SH-SY5Y (cell line): ENCODE results near the gene LRP4.

ENCODE experiments used
- GATA2 ChIP-seq: IDR thresholded peaks from 2 replicates; pipeline ENCODE4 v1.6.1; 2011; ENCODE audit warnings: mild to moderate bottlenecking, low read depth, low read length
- GATA3 ChIP-seq: IDR thresholded peaks from 2 replicates; pipeline ENCODE4 v1.6.1; 2011; ENCODE audit warnings: low read depth, mild to moderate bottlenecking, low read length, moderate library complexity

LRP4 gene

GRCh38 chr11:46944356-46945075 is 26.2 kb upstream of the LRP4 start:
- no peak for TF ChIP-seq GATA3
- no peak for TF ChIP-seq GATA2

DNA sequence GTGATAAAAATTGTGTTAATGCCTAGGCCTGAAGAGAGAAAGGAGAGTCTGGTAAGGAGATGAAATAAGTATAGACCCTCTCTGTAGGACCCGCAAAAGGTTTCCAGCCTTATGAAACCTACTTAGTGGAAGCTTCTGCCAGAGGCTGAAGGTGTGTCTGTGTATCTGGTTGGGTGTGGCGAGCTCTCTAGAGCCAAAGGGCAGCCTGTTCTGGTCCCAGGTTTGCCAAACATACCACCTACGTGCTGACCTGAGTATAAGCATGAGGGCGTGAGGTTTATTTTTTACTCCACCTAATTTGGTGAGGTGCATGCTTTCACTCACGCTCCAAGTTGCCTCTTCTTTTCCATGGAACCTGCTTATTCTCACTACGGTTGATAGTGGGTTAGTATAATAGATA is 23.8 kb upstream of the LRP4 start:
- TF ChIP-seq GATA3 (no peak), GATA2 (no peak)

GRCh38 chr11:46936138-46937110 is 18.1 kb upstream of the LRP4 start, which contains the start of gene CSTPP1:
TSS of gene CSTPP1 (plus strand) at chr11:46936761. CDS start at chr11:46936806, 45 bp downstream.
- no peak for TF ChIP-seq GATA3
- TF ChIP-seq GATA2: no peak

- TF ChIP-seq GATA2 (no peak), GATA3 (no peak)
Measured at GRCh38 chr11:46930089-46930488, 11.7 kb upstream of the LRP4 start.

- TF ChIP-seq GATA2 (no peak), GATA3 (no peak)
Measured at GRCh38 chr11:46920755-46921154, 2.4 kb upstream of the LRP4 start.

- TF ChIP-seq GATA3: no peak
- TF ChIP-seq GATA2: no peak
Measured at GRCh38 chr11:46918788-46919513, 601 bp upstream of the LRP4 start.

GRCh38 chr11:46917762-46918082 is 628 bp downstream of the LRP4 start:
- no peak for TF ChIP-seq GATA3
- no peak for TF ChIP-seq GATA2

DNA sequence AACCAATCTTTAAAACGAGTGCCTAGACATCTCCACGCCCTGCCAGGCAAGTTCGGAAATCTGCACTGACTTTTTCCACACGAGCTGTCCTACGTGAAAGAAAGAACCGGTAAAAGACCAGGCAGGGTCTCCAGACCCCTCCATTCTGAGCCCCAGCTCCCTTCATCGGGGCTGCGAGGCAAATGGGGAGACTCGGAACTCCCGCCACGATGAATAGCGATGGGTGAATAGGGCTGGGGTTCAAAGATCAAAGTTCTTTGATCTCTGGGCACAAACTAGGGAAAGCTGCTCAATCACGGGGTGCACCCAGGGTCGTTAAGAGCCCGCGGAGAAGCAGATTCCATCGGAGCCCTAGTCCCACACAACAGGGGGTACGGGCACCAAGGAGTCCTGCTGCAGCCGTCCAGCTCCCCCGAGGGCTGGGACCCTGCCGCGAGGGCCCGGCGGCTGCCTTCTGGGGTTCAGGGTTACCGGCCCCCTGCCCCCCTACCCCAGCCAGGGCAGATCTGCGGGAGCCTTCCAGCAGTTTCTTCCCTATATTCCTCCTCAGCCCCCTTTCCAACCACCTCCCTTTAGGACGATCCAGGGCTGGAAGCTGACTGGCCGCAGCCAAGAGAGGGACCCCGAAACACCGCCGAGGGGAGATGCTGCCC is 1.1 kb downstream of the LRP4 start:
- TF ChIP-seq GATA3 (no peak), GATA2 (no peak)

GRCh38 chr11:46916286-46917108 is 1.9 kb downstream of the LRP4 start:
- TF ChIP-seq GATA3 (no peak), GATA2 (no peak)

DNA sequence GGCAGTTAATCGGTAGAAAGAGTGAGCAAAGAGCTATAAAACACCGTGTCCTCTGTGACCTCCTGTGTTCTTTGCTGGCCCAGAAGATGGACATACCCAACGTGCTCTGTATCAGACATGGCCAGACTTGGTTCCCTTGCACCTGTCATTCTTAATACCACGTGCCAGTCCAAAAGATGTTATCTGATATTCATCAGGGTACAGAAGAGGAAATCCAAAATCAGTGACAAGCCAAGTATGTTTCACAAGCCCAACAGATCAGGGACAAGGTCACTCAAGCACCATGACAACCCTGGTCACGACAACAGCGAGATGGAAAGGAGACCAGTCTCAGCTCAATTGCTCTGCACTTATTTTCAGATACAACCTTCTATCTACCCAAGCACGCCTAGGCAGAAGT is 3.4 kb downstream of the LRP4 start:
- TF ChIP-seq GATA3: no peak
- TF ChIP-seq GATA2: no peak; the same call in 1 of the 2 replicates

GRCh38 chr11:46914363-46914762 is 4.0 kb downstream of the LRP4 start:
- TF ChIP-seq GATA2 (no peak), GATA3 (no peak)

- TF ChIP-seq GATA3: no peak
- no peak for TF ChIP-seq GATA2
Measured at GRCh38 chr11:46913484-46913883, 4.9 kb downstream of the LRP4 start.
